DMS 273 treated with DMSO at 0.1 percent for 48 hours (cell line): ENCODE results near the gene TMEM150C.
"Not testable (repeated sequence)": the region's sequence is repeated elsewhere in the genome, so short reads cannot be mapped to it uniquely, and the experiment has no call there.

Source experiments
- DNase-seq: peaks from one replicate; lab custom pipeline; 2025; lab: John Stamatoyannopoulos, UW

The TMEM150C gene

DNA sequence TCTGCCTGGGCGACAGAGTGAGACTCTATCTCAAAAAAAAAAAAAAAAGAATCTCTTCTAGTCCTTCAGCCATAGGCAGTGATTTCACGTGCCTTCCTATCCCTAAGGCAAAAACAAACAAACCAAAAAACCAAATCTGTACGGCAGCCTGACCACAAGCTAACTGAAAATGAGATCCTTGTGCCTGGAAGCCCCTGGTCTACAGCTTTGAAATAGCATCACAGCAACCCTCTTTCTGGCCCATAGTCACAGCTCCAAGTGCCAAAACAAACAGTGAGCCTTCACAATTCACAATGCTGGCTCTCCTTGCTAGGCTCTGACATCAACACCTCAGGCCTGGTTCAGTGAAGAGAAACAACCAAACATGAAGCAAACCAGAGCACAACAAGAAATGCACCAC lies 46.1 kb downstream of the TMEM150C start:
- no peak for DNase-seq

GRCh38 chr4:82513382-82513781 lies 48.4 kb downstream of the TMEM150C start:
- DNase-seq = no peak

DNA sequence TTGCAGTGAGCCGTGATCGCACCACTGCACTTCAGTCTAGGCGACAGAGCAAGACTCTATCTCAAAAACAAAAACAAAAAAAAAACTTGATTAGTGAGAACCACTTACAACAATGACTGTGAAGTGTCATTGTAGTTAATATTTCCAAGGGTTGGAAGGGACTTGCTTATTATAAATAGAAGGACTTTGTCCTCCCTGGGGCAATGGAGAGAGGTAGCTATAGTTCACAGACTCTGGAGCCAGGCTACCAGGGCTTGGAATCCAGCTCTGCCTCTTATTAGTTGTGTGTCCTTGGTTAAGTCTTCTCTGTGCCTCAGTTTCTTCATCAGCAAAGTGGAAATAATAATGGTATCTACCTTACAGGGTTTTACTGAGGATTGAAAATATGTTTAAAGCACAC lies 51.6 kb downstream of the TMEM150C start:
- DNase-seq = no peak

DNA sequence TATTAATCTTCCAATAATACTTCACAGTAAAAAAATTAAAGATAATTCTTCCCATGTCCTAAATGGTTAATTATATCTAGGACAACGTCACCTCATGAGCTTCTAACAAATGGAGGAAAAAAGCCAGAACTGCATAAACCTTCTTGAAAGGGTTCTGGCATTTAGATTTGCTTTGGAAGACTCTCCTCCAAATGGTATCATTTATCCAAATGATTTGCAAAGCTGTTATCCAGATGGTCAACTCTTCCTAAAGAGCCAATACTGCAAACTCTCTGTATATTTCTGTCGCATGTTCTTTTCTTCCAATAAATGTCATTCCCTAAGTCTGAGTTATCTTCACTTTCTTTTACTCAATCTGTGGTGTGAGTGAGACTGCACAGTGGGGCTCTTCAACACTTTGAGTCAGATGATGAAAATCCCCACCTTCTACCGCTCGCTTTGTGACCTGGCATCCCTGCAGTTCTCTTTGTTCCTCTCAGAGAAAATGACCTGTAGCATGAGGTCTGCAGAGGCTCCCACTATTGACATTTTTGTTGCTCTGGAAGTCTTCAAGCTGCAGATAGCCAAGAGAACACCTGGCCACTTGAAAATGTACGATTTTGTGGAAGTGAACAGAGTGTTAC lies 52.9 kb downstream of the TMEM150C start:
- no peak for DNase-seq

DNA sequence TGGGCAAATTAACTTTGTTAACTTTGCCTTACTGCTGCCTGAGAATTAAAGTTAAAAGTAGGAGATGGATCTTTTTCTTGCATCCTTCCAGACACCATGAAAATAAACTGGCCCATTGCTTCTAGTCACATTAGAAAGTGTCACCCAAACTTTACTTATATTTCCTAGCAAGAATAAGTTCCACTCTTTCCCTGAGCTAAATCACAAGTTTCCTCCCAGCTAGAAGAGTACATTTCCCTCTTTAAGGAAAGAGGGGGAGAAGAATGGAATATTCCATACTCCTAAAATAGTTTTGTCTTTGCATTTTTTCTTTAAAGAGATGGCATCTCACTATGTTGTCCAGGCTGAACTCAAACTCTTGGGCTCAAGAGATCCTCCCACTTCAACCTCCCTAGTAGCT lies 53.8 kb downstream of the TMEM150C start:
- DNase-seq = no peak

DNA sequence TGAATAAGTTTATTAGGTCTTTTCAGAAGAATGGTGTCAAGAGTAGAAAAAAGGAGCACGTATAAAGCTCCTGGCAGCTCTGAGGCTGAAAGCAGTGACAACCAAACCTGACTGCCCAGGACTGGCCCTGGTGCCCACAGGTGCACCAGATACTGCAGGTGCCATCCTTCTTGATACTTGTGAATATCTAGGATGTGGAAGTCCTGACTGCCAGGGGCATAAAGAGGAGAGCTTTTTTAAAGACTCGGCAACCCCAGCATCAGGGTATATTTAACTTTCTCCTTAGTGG lies 60.7 kb downstream of the TMEM150C start:
- DNase-seq = no peak

DNA sequence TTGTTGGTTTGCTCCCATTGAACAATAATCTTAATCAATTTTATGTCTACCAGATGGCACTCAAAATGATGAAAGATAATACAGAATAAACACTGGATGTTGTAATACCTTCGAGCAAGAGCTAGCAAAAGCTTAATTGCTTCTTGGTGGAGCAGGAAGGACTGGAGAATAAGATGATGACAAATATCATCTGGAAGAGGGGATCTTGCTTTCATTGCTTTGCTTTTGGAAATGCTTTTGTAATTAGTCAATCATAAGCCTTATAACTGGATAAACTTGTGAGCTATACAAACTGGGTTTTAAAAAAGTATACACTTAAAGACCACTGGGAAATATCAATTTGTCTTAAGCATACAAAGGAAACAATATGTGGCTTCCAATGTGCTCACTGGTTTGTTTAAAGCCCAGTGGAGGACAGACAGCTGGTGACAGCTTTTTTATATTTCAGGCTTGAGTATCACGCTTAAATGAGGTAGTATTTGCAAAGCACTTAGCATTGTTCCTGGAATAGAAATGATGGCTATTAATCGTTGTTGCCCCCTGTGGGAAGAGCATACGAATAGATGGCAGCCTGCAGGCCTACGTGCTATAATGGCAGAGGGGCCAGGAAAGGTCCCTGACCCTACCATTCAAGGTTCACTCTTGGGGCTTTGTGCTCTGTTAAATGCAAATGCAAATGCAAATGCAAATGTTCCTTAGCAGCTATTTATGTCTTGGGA lies 61.2 kb downstream of the TMEM150C start:
- DNase-seq = no peak

GRCh38 chr4:82499738-82500434 lies 61.9 kb downstream of the TMEM150C start:
- no peak for DNase-seq

DNA sequence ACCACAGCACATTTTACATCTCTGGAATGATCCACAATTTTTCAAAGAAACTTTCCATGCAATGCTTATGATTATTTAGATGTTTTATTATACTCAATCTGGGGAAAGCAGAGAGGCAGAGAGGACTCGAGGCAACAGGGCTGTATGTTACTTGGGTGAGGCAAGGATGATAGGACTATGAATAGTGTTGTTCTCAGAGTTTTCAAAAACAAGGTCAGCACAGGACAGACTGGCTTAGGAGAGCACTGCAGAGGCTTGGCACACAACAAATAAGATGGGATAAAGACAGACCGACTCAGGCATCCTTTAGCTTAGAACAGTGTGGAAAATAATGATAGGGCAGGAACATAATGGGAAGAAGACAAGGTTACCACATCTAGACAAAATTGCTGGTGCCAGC lies 65.4 kb downstream of the TMEM150C start:
- no peak for DNase-seq

DNA sequence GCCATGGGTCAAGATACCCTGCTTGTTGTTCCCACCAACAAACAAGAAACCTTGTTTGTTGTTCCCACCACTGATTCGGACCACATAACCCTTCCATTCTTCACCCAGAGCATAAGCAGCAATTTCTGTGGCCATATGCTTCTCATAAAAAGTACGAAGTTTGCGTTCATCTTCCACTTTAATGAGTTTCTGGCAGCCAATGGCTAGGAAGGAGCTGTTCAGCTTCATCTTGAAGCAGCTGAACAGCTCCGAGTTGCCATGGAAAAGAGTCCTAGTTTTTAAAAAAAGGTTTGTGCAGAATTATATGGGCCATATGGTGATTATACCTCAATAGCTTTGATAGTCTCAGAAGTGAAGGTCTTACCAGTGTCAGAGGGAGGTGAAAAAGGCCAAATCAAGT lies 66.1 kb downstream of the TMEM150C start:
- no peak for DNase-seq

GRCh38 chr4:82493721-82494425 lies 67.9 kb downstream of the TMEM150C start:
- DNase-seq = no peak

DNA sequence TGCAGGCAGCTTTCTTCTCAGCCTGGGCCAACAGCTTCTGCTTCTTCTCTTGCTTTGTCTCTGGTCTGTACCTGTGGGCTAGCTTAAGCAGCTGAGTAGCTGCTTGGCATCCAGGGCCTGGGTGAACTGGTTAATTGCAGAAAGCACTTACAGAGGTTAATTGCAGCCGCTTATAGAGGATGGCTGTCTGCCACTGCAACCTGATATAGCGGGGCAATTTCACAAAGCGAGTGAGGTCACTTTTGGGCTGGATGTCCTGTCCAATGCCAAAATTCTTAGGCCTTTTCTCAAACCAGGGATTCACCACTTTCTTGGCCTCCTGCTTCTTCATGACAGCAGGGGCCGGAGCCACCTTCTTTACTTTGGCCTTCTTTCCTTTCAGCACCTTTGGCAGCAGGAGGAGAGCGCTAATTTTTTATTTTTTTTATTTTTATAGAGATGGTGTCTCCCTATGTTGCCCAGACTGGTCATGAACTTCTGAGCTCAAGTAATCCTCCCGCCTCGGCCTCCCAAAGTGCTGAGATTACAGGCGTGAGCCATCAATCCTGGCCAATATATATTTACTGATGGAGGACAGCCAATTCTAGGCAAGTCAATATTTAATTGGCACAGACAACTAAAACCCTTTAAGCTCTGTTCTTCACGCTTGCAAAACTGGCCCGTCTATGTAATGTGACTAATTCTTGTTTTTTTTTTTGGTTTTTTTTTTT lies 70.4 kb downstream of the TMEM150C start:
- DNase-seq = peak; percentile 30

GRCh38 chr4:82489987-82490386 lies 71.8 kb downstream of the TMEM150C start:
- DNase-seq = no peak

GRCh38 chr4:82489076-82489475 lies 72.7 kb downstream of the TMEM150C start:
- DNase-seq = no peak

- no peak for DNase-seq
Observed at GRCh38 chr4:82484996-82485783, 76.6 kb downstream of the TMEM150C start.

DNA sequence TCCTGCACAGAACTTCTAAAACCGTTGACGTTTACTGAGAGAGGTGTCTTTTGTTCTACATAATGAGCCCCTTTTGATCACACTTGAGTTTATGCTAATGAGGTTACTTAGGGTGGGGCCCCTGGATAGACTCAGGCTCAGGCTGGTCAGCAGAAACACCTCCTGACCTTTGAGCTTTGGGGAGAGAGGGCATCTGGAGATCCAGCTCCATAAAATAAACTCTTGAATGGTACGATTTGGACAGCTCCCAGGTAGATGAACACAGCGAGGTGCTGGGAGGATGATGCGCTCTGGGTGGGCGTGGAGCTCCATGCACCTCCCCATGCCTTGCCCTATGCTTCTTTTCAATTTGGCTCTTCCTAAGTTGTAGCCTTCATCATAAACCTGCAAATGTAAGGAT lies 79.4 kb downstream of the TMEM150C start:
- no peak for DNase-seq

DNA sequence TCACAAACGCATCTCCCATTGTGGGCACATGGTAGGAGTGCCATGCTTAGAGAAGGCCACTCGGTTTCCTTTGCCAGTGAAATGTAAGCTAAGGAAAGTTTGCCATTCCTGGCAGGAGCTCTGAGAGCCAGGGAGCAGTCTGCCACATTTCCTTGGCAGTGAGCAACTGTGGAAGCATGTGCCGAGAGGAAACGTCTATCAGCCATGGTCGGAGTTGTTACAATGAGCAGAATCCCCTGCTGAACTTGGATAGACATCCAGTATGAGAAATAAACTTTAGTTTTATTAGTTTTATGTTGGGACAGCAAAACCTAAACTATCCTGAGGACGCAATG lies 80.3 kb downstream of the TMEM150C start:
- DNase-seq = no peak

DNA sequence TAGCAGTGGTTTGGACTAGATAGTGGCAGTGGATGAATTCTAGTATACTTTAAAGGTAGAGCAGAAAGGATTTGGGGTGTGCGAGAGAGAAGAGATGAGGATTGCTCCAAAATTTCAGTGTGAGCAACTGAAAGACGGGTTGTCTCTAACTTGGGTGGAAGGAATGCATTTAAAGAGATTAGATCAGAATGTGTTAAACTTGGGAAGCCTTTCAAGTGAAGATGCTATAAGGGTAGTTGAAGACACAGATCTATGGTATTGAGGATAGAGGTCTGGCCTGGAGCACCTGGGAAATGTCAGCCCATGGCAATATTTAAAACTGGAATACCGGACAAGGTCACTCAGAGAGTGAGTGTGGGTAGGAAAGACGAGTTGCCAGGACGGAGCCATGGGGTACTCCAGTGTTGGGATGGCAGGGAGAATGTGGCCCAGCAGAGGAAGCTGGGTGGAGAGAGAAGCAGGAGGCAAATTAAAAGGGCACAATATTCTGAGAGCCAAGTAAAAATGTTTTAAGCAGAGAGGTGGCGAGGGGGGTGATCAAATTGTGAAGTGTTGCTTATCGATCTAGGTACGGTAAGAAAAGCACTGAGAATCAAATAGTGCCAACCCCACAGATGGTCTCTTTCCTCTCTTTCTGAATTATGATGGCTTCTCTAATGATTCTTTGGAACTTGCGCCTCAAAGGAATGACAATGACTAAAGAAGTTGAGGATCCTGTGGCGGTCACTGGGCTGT lies 80.8 kb downstream of the TMEM150C start:
- DNase-seq = no peak

DNA sequence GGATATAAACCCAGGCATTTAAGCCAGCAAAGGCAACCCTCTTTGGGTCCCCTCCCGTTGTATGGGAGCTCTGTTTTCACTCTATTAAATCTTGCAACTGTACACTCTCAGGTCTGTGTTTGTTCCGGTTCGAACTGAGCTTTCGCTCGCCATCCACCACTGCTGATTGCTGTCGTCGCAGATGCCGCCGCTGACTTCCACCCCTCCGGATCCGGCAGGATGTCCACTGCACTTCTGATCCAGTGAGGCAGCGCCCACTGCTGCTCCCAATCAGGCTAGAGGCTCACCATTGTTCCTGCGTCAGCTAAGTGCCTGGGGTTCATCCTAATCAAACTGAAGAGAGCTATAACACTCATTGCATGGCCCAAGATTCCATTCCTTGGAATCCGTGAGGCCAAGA lies 82.2 kb downstream of the TMEM150C start:
- no peak for DNase-seq

DNA sequence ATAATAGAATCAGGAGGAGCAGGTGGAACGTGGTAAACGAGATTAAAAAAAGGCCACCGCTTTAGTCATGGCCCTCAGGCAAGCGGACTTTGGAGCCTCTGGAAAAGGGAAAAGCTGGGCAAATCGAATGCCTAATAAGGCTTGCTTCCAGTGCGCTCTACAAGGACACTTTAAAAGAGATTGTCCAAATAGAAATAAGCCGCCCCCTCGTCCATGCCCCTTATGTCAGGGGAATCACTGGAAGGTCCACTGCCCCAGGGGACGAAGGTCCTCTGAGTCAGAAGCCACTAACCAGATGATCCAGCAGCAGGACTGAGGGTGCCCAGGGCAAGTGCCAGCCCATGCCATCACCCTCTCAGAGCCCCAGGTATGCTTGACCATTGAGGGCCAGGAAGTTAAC lies 84.3 kb downstream of the TMEM150C start:
- DNase-seq = not testable (repeated sequence)

DNA sequence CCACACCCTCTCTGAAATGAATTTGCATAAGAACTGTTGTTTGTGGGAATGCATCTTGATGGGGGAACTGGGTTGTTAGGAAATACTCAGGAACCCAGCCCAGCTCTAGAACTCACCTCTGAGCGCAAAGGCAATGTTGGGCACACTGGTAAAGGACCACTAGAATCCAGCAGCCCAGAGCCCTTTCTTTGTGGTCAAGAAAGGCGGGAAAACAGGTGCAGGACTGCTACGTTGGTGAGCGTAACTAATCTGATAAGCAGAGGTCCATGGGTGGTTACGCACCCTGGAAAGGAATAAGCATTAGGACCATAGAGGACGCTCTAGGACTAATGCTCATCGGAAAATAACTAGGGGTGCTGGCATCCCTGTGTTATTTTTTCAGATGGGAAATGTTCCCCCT lies 85.9 kb downstream of the TMEM150C start:
- DNase-seq = not testable (repeated sequence)
